SK-N-SH treated with all-trans-retinoic acid at 6 μM for 48 hours (cell line): ENCODE data around the gene STARD5.

ENCODE experiments used
- ARNTL ChIP-seq: fragments of 450-650 bp; formaldehyde crosslinking; IDR thresholded peaks from 2 replicates; pipeline ENCODE4 v1.5.0; 2020; ENCODE audit warnings: low read depth, mild to moderate bottlenecking, moderate library complexity, borderline replicate concordance
- ZFP30 ChIP-seq: fragments of 450-650 bp; formaldehyde crosslinking; IDR thresholded peaks from 2 replicates; pipeline ENCODE4 v1.5.0; 2022; ENCODE audit warnings: mild to moderate bottlenecking, moderate library complexity

- TF ChIP-seq ARNTL (CRISPR knock-in tag) (no peak), ZFP30 (CRISPR knock-in tag) (no peak)
Measured at GRCh38 chr15:81291916-81292522, 31.9 kb downstream of the STARD5 start.
